Panc1 (cell line): Measurements from ENCODE around the gene WSCD1. TPM values are rescaled to one million over a fixed set of nuclear protein-coding genes. Genes with fewer than 3 reads are reported as not detected.

Experiments
- ATAC-seq: fragments of 200-7000 bp; cut with Tn5 transposase; 2 replicates; pipeline ENCODE4 v1.9.1; 2020; ENCODE audit warnings: mild to moderate bottlenecking, moderate library complexity
- BruUV-seq: library from RNA; stranded (reverse); fragments of 400-500 nt; replicated peaks from 2 replicates; lab custom pipeline; 2021; lab: Mats Ljungman, UMichigan
- CTCF ChIA-PET: fragments of 300-600 bp; sonication (Branson Sonifier 250); formaldehyde crosslinking; loops from one replicate; lab custom pipeline; 2022; ENCODE audit warnings: antibody characterized with exemption; lab: Charles Lee
- POLR2A ChIA-PET: fragments of 300-600 bp; sonication (Branson Sonifier 250); formaldehyde crosslinking; loops from one replicate; lab custom pipeline; 2022; ENCODE audit warnings: antibody characterized with exemption; lab: Charles Lee
- DNase-seq: peaks from one replicate; pipeline ENCODE4 v3.0.0-alpha.2; 2010; ENCODE audit warnings: low read depth, low spot score
- H3K27ac ChIP-seq: 2 replicates; pipeline ENCODE4 v1.5.1; 2011; ENCODE audit warnings: mild to moderate bottlenecking, low read length, inconsistent platforms
- H3K27me3 ChIP-seq: fragments of 200-500 bp; sonication (Bioruptor generic); 2 replicates; pipeline ENCODE4 v1.6.0; 2014; ENCODE audit warnings: low read length, inconsistent platforms; ENCODE audit not compliant: control insufficient read depth, insufficient read depth
- H3K36me3 ChIP-seq: fragments of 200-500 bp; sonication (Bioruptor generic); 2 replicates; pipeline ENCODE4 v1.5.1; 2014; ENCODE audit warnings: inconsistent platforms, mild to moderate bottlenecking, low read length, moderate library complexity; ENCODE audit not compliant: control insufficient read depth, insufficient read depth
- H3K4me1 ChIP-seq: 2 replicates; pipeline ENCODE4 v1.5.1; 2011; ENCODE audit warnings: inconsistent platforms, mild to moderate bottlenecking, low read length, moderate library complexity; ENCODE audit not compliant: control insufficient read depth, insufficient read depth
- H3K4me3 ChIP-seq, 2 experiments: 2 replicates each; pipeline ENCODE4 v1.5.1; 2011 to 2012; ENCODE audit warnings: low read depth in 2 of 2, low read length in 2 of 2, mild to moderate bottlenecking in 2 of 2, inconsistent platforms in 1 of 2, moderate library complexity in 1 of 2
- H3K9me3 ChIP-seq: fragments of 200-500 bp; sonication (Bioruptor generic); 2 replicates; pipeline ENCODE4 v1.5.1; 2014; ENCODE audit warnings: low read depth, mild to moderate bottlenecking, inconsistent platforms, low read length, moderate library complexity; ENCODE audit not compliant: control insufficient read depth, insufficient read depth
- CTCF ChIP-seq: fragments of 450-650 bp; IDR thresholded peaks from 2 replicates; pipeline ENCODE4 v1.5.1; 2017; ENCODE audit warnings: mild to moderate bottlenecking
- POLR2AphosphoS5 ChIP-seq: IDR thresholded peaks from 2 replicates; pipeline ENCODE4 v1.6.1; 2012; ENCODE audit warnings: mild to moderate bottlenecking, low read depth, low read length, moderate library complexity
- REST ChIP-seq, 2 experiments: IDR thresholded peaks; 2 replicates each; pipeline ENCODE4 v1.6.1; 2011 to 2012; ENCODE audit warnings: low read depth in 2 of 2, control low read depth in 1 of 2, low read length in 1 of 2, mild to moderate bottlenecking in 1 of 2, moderate library complexity in 1 of 2; ENCODE audit not compliant: insufficient read depth in 1 of 2
- SIN3A ChIP-seq: IDR thresholded peaks from 2 replicates; pipeline ENCODE4 v1.6.1; 2012; ENCODE audit warnings: low read depth, mild to moderate bottlenecking, low read length, moderate library complexity, borderline replicate concordance; ENCODE audit not compliant: insufficient read depth
- TCF7L2 ChIP-seq: IDR thresholded peaks from 2 replicates; pipeline ENCODE4 v1.6.1; 2011; ENCODE audit warnings: mild to moderate bottlenecking, low read depth, low read length, inconsistent platforms
- in situ Hi-C: cut with HindIII; loops from 2 replicates; pipeline ENCODE4 v1.10.0; 2016; ENCODE audit warnings: low sequenced_read_pairs, low pct_unique_long_range_greater_than_20kb
- intact Hi-C: fragments of 100-400 bp; cut with micrococcal nuclease; formaldehyde crosslinking; loops from one replicate; pipeline ENCODE4 v1.10.0; 2022; ENCODE audit not compliant: unreplicated experiment
- total RNA-seq: library from RNA; stranded (reverse); gene quantifications from one replicate; pipeline ENCODE4 v1.2.1, GENCODE V29; 2021; ENCODE audit not compliant: unreplicated experiment

Gene WSCD1
- total RNA-seq, 1 experiment from 2014 or later: 0.74 TPM

- no TSS peak for BruUV-seq
- H3K4me3 ChIP-seq: no peak overlapping the region
- ChIA-PET CTCF (no interaction called here), POLR2A (no interaction called here)
- in situ Hi-C loops (no loop called here), intact Hi-C loops (no loop called here)
- DNase-seq: no peak
- H3K27me3 ChIP-seq: no peaks in the 10 kb centered on the region; the same call in 1 of the 2 replicates
- no peaks in the 10 kb centered on the region for H3K9me3 ChIP-seq
- H3K4me1 ChIP-seq: no peaks in the 10 kb centered on the region
- H3K27ac ChIP-seq: no peak overlapping the region
- ATAC-seq: no peak
- no peaks in the 10 kb centered on the region for H3K36me3 ChIP-seq
- TF ChIP-seq REST (IDR thresholded peaks at IDR 0.05; ENCODE audit: insufficient read depth in 1 of 2, low read depth in 2 of 2, low read length in 1 of 2): no peak
- TF ChIP-seq SIN3A: no peak
- TF ChIP-seq POLR2AphosphoS5: no peak
- TF ChIP-seq TCF7L2: no peak
- TF ChIP-seq CTCF: no peak
Measured at GRCh38 chr17:6098823-6099180, 28.6 kb downstream of the WSCD1 start.

DNA sequence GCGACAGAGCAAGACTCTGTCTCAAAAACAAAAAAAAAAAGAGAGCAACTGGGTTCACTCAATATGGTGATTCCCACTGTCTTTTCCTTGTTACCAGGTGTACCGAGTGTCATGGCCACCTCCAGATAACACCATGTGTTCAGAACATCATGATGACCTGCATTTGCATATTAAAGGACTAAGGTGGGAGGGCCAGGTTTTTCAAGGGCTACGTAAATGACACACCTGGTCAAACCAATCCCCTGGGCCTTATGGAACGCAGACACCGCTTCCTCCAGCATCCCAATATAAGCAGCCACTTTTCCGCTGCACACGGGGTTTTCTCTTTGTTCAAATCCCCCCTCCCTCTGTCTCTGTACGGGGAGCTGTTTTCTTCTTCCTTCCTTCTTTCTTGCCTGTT lies 29.3 kb downstream of the WSCD1 start:
- POLR2A ChIA-PET: no interaction called here
- Histone ChIP-seq H3K36me3 (no peaks in the 10 kb centered on the region), H3K4me1 (no peaks in the 10 kb centered on the region), H3K27ac (no peak overlapping the region), H3K27me3 (no peaks in the 10 kb centered on the region; the same call in 1 of the 2 replicates), H3K4me3 (no peak overlapping the region), H3K9me3 (no peaks in the 10 kb centered on the region)
- no peak for ATAC-seq
- no peak for DNase-seq
- CTCF ChIA-PET: no interaction called here
- no TSS peak for BruUV-seq
- in situ Hi-C loops (no loop called here), intact Hi-C loops (no loop called here)
- no peak for TF ChIP-seq SIN3A
- no peak for TF ChIP-seq CTCF
- TF ChIP-seq REST (IDR thresholded peaks at IDR 0.05; ENCODE audit: insufficient read depth in 1 of 2, low read depth in 2 of 2, low read length in 1 of 2): no peak
- TF ChIP-seq POLR2AphosphoS5: no peak
- TF ChIP-seq TCF7L2: no peak
